ENCODE data around the gene TCOF1.
A peak's percentile ranks its signal among the peaks of the same experiment; 100 is the strongest.

TCOF1 gene

DNA sequence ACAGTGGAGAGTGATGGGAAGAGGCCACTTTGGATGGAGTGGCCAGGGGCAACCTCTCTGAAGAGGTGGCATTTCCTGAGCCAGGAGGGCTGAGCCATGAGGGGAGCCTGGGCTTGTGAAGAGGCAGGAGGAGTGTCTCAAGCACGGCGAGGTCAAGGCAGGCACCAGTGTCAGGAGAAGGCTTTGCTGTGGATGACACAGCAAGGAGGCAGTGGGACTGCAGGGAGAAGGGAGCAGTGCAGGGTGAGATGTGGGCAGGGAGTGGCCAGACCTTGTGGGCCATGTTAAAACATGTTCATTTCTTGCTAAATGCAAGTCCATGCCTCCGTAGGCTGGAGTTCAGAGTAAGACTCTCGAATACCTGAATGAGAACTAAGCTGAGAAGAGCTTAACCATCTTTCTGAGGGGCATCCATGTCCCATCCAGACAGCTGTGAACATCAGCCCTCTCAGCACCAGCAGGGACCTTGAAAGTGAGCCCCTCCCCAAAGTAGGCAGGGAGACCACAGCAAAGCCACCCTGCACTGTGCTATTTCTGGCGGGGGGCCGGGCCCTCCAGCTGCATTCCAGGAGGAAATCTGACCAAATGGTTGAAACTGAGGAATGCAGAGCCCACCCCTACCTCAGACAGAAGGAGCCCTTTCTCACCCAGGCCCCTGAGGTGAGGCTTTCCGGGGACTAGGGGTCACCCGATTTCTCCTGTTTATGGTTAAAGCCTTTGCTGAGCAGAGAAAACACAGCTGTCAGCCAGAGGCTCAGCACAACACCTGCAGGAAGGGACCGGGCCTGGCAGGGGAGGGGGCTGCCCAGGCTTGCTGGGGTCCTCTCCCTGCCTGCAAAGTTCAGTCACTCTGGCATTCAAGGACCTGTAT, 38.6 kb upstream of the TCOF1 start:
- DNase-seq (ENCODE audit: low read depth) = no peak
- TF ChIP-seq, protein P1, sequence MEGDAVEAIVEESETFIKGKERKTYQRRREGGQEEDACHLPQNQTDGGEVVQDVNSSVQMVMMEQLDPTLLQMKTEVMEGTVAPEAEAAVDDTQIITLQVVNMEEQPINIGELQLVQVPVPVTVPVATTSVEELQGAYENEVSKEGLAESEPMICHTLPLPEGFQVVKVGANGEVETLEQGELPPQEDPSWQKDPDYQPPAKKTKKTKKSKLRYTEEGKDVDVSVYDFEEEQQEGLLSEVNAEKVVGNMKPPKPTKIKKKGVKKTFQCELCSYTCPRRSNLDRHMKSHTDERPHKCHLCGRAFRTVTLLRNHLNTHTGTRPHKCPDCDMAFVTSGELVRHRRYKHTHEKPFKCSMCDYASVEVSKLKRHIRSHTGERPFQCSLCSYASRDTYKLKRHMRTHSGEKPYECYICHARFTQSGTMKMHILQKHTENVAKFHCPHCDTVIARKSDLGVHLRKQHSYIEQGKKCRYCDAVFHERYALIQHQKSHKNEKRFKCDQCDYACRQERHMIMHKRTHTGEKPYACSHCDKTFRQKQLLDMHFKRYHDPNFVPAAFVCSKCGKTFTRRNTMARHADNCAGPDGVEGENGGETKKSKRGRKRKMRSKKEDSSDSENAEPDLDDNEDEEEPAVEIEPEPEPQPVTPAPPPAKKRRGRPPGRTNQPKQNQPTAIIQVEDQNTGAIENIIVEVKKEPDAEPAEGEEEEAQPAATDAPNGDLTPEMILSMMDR (IDR thresholded peaks at IDR 0.05; ENCODE audit: control insufficient read depth, insufficient read depth, low read depth, low read length, missing control alignments) = no peak
- no peak overlapping the region for H3K4me3 ChIP-seq (ENCODE audit: control insufficient read depth, low read depth, low read length)

DNA sequence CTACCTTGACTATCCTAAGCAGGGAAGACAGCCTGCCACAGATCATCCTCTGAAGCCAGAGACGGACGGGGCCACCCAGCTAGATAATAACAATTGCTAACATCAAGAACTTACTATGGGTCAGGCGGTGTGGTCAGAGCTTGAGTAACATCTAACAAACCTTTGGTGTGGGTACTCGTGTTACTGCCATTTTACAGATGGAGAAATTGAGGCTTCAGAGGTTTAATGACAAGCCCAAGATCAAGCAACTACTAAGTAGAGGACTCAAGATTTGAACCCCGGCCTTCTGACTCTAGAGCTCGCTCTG, 38.1 kb upstream of the TCOF1 start:
- no peak overlapping the region for H3K4me3 ChIP-seq (ENCODE audit: control insufficient read depth, low read depth, low read length)
- TF ChIP-seq, protein P1 (IDR thresholded peaks at IDR 0.05; ENCODE audit: control insufficient read depth, insufficient read depth, low read depth, low read length, missing control alignments) = no peak
- DNase-seq (ENCODE audit: low read depth) = no peak

DNA sequence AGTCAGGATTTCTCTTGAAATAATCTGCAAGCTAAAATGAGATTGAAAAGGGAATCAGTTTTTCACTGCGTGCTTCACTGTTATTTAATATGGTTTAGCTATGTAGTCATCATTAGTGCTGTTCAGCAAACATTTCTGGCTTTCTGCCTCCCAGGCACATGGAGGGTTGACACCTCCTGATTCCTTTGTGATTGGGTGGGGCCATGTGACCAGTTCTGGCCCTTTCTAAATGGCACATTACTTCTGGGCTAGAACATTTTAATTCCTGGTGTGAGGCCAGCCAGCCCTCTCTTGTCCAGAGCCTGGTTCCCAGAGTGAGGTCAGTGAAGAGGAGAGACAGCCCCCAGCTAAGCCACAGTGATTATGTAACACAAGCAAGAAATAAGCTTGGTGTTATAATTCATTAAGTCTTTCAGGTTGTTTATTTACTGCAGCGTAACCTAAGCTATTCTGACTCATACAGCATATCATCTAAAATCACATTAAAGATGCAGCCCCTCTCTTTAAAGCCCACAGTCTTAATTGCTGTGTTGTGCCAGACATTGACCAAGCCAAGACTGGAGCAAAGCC, 37.4 kb upstream of the TCOF1 start:
- no peak overlapping the region for H3K4me3 ChIP-seq (ENCODE audit: control insufficient read depth, low read depth, low read length)

GRCh38 chr5:150321211-150321610, 36.3 kb upstream of the TCOF1 start:
- TF ChIP-seq, protein P1 (IDR thresholded peaks at IDR 0.05; ENCODE audit: control insufficient read depth, insufficient read depth, low read depth, low read length, missing control alignments) = no peak
- no peak for DNase-seq (ENCODE audit: low read depth)
- H3K4me3 ChIP-seq (ENCODE audit: control insufficient read depth, low read depth, low read length) = no peak overlapping the region

More for the DNA sequence above, 37.4 kb upstream of the TCOF1 start:
- TF ChIP-seq, protein P1 (IDR thresholded peaks at IDR 0.05; ENCODE audit: control insufficient read depth, insufficient read depth, low read depth, low read length, missing control alignments) = no peak
- DNase-seq (ENCODE audit: low read depth) = peak; percentile 34

GRCh38 chr5:150321784-150322183, 35.7 kb upstream of the TCOF1 start:
- no peak overlapping the region for H3K4me3 ChIP-seq (ENCODE audit: control insufficient read depth, low read depth, low read length)
- no peak for DNase-seq (ENCODE audit: low read depth)
- TF ChIP-seq, protein P1 (IDR thresholded peaks at IDR 0.05; ENCODE audit: control insufficient read depth, insufficient read depth, low read depth, low read length, missing control alignments) = no peak

DNA sequence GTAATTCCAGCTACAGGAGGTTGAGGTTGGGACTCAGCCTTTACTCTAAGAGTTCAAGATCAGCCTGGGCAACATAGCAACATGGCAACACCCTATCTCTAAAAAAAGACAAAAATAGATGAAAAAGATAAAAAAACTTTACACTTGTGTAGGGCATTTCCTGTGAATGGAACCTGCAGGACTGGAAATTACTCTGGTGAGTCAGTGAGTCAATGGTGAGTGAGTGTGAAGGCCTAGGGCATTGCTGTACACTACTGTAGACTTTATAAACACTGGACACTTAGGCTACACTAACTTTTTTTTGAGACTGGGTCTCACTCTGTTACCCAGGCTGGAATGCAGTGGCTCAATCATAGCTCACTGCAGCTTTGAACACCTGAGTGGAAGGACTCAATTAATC, 35.3 kb upstream of the TCOF1 start:
- TF ChIP-seq, protein P1 (IDR thresholded peaks at IDR 0.05; ENCODE audit: control insufficient read depth, insufficient read depth, low read depth, low read length, missing control alignments) = no peak
- DNase-seq (ENCODE audit: low read depth) = no peak
- no peak overlapping the region for H3K4me3 ChIP-seq (ENCODE audit: control insufficient read depth, low read depth, low read length)

Data from AG09309 (cell line).